Heart left ventricle (tissue), 16 donors: ENCODE data around the gene C1QTNF2. TPM values are rescaled to one million over a fixed set of nuclear protein-coding genes. Genes with fewer than 3 reads are reported as not detected.
"Not testable (repeated sequence)": the region's sequence is repeated elsewhere in the genome, so short reads cannot be mapped to it uniquely, and the experiment has no call there.

Source experiments
- ATAC-seq, 4 donors: fragments of 200-7000 bp; cut with Tn5 transposase; one replicate each; pipeline ENCODE4 v1.9.1; 2020 to 2022; ENCODE audit warnings: moderate library complexity in 4 of 4, mild to moderate bottlenecking in 3 of 4, moderate number of reproducible peaks in 1 of 4
- DNase-seq, 5 donors: peaks; one replicate each; pipeline ENCODE4 v3.0.0-alpha.2; 2020
- H3K27ac ChIP-seq, 12 donors: fragments of 200-600 bp; sonication (generic) in 4 of 12; one replicate each; pipeline versions ENCODE4 v1.5.0 to v1.8.0; 2016 to 2022; ENCODE audit warnings: mild to moderate bottlenecking in 2 of 12
- H3K27me3 ChIP-seq, 9 donors: fragments of 200-600 bp; sonication (generic) in 2 of 9; one replicate each; pipeline versions ENCODE4 v1.5.1 to v1.8.0; 2016 to 2022; ENCODE audit warnings: mild to moderate bottlenecking in 3 of 9
- H3K36me3 ChIP-seq, 9 donors: fragments of 200-600 bp; sonication (generic) in 2 of 9; one replicate each; pipeline versions ENCODE4 v1.5.0 to v1.8.0; 2018 to 2022; ENCODE audit warnings: mild to moderate bottlenecking in 2 of 9
- H3K4me1 ChIP-seq, 12 donors: fragments of 200-600 bp; sonication (generic) in 4 of 12; one replicate each; pipeline versions ENCODE4 v1.5.0 to v1.8.0; 2016 to 2022; ENCODE audit warnings: mild to moderate bottlenecking in 3 of 12
- H3K4me3 ChIP-seq, 12 donors: fragments of 200-600 bp; sonication (generic) in 4 of 12; one replicate each; pipeline versions ENCODE4 v1.5.0 to v1.8.0; 2017 to 2022; ENCODE audit warnings: mild to moderate bottlenecking in 9 of 12, moderate library complexity in 4 of 12
- H3K9me3 ChIP-seq, 12 donors: fragments of 200-600 bp; sonication (generic) in 4 of 12; one replicate each; pipeline versions ENCODE4 v1.5.0 to v1.8.0; 2016 to 2022; ENCODE audit warnings: mild to moderate bottlenecking in 1 of 12
- POLR2A ChIP-seq, 2 donors: fragments of 450-650 bp; IDR thresholded peaks; one replicate each; pipeline ENCODE4 v1.6.1; 2017; ENCODE audit warnings: antibody characterized with exemption in 2 of 2, mild to moderate bottlenecking in 2 of 2, moderate library complexity in 2 of 2
- WGBS, 4 donors: extraction: QIAGEN DNeasy Blood & Tissue Kit in 2 of 4; methylation state at CpG; one replicate each; pipeline versions ENCODE4 v1.1.5 to v1.1.7; 2013 to 2018; 5-methylcytosine and 5-hydroxymethylcytosine counted together
- intact Hi-C, 10 donors: fragments of 100-400 bp; cut with DNase I; formaldehyde crosslinking; loops; one replicate each; pipeline versions ENCODE4 v1.11.1 to v1.14.2; 2022
- polyA plus RNA-seq, 2 donors: library from polyadenylated mRNA; stranded (reverse); fragments of 200-250 nt; gene quantifications; one replicate each; pipeline ENCODE4 v1.2.3, GENCODE V29; 2013
- total RNA-seq, 9 donors: library from RNA; depleted of rRNA in 2 of 9; stranded (reverse); fragments of >200 nt in 2 of 9; fragmentation: NEBNext Ultra II Directional in 3 of 9; extraction: Animal tissue kit (Norgen Biotek cat#: 25700) in 3 of 9; gene quantifications; one replicate each; pipeline versions ENCODE4 v1.1.0 to v1.2.4, GENCODE V29; 2016 to 2023
- TF ChIP-seq, protein P1 (sequence below), 12 donors: fragments of 200-600 bp; sonication (generic) in 4 of 12; IDR thresholded peaks; one replicate each; pipeline versions ENCODE4 v1.5.0 to v1.8.0; 2018 to 2022; ENCODE audit warnings: antibody characterized with exemption in 12 of 12, mild to moderate bottlenecking in 5 of 12
- donor health status: ischemic (EF 13 %, LVEDD 7.1; RV severe dilation, severe dysfunction).
- donor health status: healthy with polysubstance abuse.
- donor health status: DM: no; HTN: yes; CAD: no.
- donor health status: DM: no; HTN: no; CAD: no.
- donor health status: ischemic (EF 25% LVEDD 6.9; RV normal size, moderate dysfunction).
- donor health status: ischemic (EF 25% LVEDD 5.7; RV mildly dilated, moderate dysfunction).
- donor health status: healthy.
- donor health status: DM: yes; HTN: yes; CAD: no.
- donor health status: ischemic (EF 35%, LVEDD 5.7; RV mildly dilated, moderate dysfunction).
- donor health status: nonischemic (EF 11% LVEDD 7.7; RV severe dilation, severe dysfunction).
- donor health status: DM: yes; HTN: yes; CAD: no.
- donor health status: PGD.
- donor health status: ischemic (EF 29% LVEDD 5.4; RV normal size, mild dysfunction).
- donor health status: nonischemic (EF 23%, LVEDD 6.1; RV moderate dilation, normal function).

The C1QTNF2 gene
- total and polyA plus RNA-seq, 11 donors = 0.44 to 1.6 (median 1.0) TPM

DNA sequence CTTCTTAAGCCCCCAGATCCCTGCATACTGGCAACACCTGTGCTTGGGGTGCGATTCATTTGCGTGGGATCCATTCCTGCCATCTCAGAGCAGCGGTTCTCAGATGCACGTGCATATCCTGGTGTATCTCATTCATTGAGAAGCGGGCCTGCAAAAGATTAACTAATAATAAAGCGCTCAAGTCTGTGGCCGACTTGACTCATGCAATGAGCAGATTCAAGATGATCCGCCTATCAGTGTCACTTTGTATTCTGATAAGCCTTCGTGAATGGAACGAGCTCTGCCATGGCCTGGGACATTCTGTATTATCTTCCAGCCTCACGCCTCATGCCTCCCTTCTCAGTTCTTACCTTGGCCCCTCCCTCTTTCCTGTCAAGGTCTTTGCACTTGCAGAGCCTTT lies 22.3 kb downstream of the C1QTNF2 start:
- TF ChIP-seq POLR2A (IDR thresholded peaks at IDR 0.05) = no peak
- TF ChIP-seq, protein P1, sequence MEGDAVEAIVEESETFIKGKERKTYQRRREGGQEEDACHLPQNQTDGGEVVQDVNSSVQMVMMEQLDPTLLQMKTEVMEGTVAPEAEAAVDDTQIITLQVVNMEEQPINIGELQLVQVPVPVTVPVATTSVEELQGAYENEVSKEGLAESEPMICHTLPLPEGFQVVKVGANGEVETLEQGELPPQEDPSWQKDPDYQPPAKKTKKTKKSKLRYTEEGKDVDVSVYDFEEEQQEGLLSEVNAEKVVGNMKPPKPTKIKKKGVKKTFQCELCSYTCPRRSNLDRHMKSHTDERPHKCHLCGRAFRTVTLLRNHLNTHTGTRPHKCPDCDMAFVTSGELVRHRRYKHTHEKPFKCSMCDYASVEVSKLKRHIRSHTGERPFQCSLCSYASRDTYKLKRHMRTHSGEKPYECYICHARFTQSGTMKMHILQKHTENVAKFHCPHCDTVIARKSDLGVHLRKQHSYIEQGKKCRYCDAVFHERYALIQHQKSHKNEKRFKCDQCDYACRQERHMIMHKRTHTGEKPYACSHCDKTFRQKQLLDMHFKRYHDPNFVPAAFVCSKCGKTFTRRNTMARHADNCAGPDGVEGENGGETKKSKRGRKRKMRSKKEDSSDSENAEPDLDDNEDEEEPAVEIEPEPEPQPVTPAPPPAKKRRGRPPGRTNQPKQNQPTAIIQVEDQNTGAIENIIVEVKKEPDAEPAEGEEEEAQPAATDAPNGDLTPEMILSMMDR (IDR thresholded peaks at IDR 0.05) = no peak
- Histone ChIP-seq H3K4me3 (no peak overlapping the region), H3K4me1 (peaks cover 0 to 8% (median 0%) of the 10 kb centered on the region in 12 donors), H3K27ac (no peak overlapping the region), H3K36me3 (peaks cover 0 to 9% (median 0%) of the 10 kb centered on the region in 9 donors), H3K27me3 (no peaks in the 10 kb centered on the region), H3K9me3 (no peaks in the 10 kb centered on the region)
- ATAC-seq (no peak), DNase-seq (no peak)
- WGBS, 4 donors = 69 to 80% (median 77%) methylated on average over 10 to 11 of the region's 11 CpGs
- intact Hi-C loops = loop anchor here in 5 of 10 donors (5.0 kb wide), 3 partner anchors 266 to 326 kb away; no protein-coding TSS in a partner anchor

- WGBS, 4 donors = 49 to 68% (median 54%) methylated on average over 6 of the region's 6 CpGs
- H3K36me3 ChIP-seq = peaks cover 0 to 9% (median 0%) of the 10 kb centered on the region in 9 donors
Observed at GRCh38 chr5:160347448-160347847, 23.0 kb downstream of the C1QTNF2 start.

GRCh38 chr5:160342413-160342941 lies 27.9 kb downstream of the C1QTNF2 start:
- H3K36me3 ChIP-seq = no peaks in the 10 kb centered on the region
- 75 to 86% (median 80%) methylated on average over 4 of the region's 4 CpGs for WGBS, 4 donors
- no peaks in the 10 kb centered on the region for H3K9me3 ChIP-seq
- DNase-seq = no peak
- ATAC-seq = peak in 2 of 4 donors; percentile 20 to 25
- H3K27me3 ChIP-seq = no peaks in the 10 kb centered on the region
- no peak overlapping the region for H3K4me3 ChIP-seq
- peaks cover 0 to 13% (median 0%) of the 10 kb centered on the region in 12 donors for H3K4me1 ChIP-seq
- TF ChIP-seq, protein P1 (IDR thresholded peaks at IDR 0.05) = no peak
- TF ChIP-seq POLR2A (IDR thresholded peaks at IDR 0.05) = no peak
- intact Hi-C loops = loop anchor here in 3 of 10 donors (5.0 kb wide), 2 partner anchors 225 to 320 kb away; partner anchors contain the start of gene PWWP2A (in 1 of the 3)
- H3K27ac ChIP-seq = no peak overlapping the region

More at GRCh38 chr5:160347448-160347847, 23.0 kb downstream of the C1QTNF2 start:
- DNase-seq = peak in 1 of 5 donors; percentile 51
- H3K27ac ChIP-seq = peak overlapping the region in 1 of 12 donors; percentile 19
- no peak overlapping the region for H3K4me3 ChIP-seq
- intact Hi-C loops = loop anchor here in 5 of 10 donors (5.0 kb wide), 3 partner anchors 265 to 325 kb away; no protein-coding TSS in a partner anchor
- TF ChIP-seq, protein P1 (IDR thresholded peaks at IDR 0.05) = no peak
- TF ChIP-seq POLR2A (IDR thresholded peaks at IDR 0.05) = no peak
- peaks cover 0 to 11% (median 0%) of the 10 kb centered on the region in 12 donors for H3K4me1 ChIP-seq
- no peaks in the 10 kb centered on the region for H3K9me3 ChIP-seq
- H3K27me3 ChIP-seq = no peaks in the 10 kb centered on the region
- no peak for ATAC-seq

- no peak for TF ChIP-seq POLR2A (IDR thresholded peaks at IDR 0.05)
- TF ChIP-seq, protein P1 (IDR thresholded peaks at IDR 0.05) = no peak
- Histone ChIP-seq H3K4me3 (no peak overlapping the region), H3K27me3 (no peaks in the 10 kb centered on the region), H3K4me1 (peaks cover 0 to 13% (median 0%) of the 10 kb centered on the region in 12 donors), H3K9me3 (no peaks in the 10 kb centered on the region), H3K36me3 (no peaks in the 10 kb centered on the region), H3K27ac (no peak overlapping the region)
- ATAC-seq (no peak), DNase-seq (no peak)
- 70 to 88% (median 77%) methylated on average over 6 of the region's 6 CpGs for WGBS, 4 donors
- intact Hi-C loops = loop anchor here in 3 of 10 donors (5.0 kb wide), 2 partner anchors 224 to 319 kb away; partner anchors contain the start of gene PWWP2A (in 1 of the 3)
Observed at GRCh38 chr5:160341309-160341870, 29.0 kb downstream of the C1QTNF2 start.

- not testable (repeated sequence) for H3K27me3 ChIP-seq, H3K36me3 ChIP-seq, DNase-seq, ATAC-seq, H3K27ac ChIP-seq, H3K4me3 ChIP-seq, H3K9me3 ChIP-seq
- H3K4me1 ChIP-seq = peaks cover 0 to 12% (median 0%) of the 10 kb centered on the region in 12 donors
- intact Hi-C loops = loop anchor here in 3 of 10 donors (5.0 kb wide), 2 partner anchors 223 to 318 kb away; partner anchors contain the start of gene PWWP2A (in 1 of the 3)
Observed at GRCh38 chr5:160340513-160340912, 29.9 kb downstream of the C1QTNF2 start.
